ENCODE data around the gene AVL9.
"Not testable (repeated sequence)": the region's sequence is repeated elsewhere in the genome, so short reads cannot be mapped to it uniquely, and the experiment has no call there.

The AVL9 gene

DNA sequence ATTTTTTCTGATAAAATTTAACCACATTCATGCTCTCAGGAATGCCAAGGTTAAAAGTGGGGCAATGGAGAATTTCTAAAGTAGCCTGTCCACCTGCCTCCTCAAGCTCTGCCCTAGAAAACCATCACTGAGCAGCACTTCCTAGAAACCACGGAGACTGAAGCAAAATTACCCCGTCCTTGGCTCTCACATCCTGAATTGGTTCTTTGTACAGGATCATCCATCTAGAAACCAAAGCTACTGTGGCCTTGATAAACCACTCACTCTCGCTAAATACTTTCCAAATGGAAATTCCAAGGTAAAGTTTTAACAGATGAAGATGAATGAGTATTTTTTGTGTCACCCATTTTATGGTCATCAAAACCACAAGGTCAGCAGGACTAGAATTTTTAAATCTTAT is 96.6 kb downstream of the AVL9 start:
- no peak for DNase-seq

DNA sequence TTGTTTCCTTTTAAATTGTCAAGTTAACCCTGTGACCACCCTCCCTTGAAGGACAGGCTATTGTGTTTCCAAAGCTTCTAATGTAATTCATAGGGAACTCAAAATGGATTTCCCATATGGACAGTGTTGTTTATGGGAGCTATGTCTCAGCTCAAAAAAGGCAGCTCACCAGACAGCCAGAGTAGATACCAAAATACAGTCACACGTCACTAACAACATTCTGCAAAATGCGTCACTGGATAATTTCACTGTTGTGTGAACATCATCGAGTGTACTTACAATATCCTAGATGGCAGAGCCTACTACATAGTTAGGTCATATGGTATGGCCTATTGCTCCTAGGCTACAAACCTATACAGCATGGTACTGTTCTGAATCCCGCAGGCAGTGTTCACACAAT is 97.4 kb downstream of the AVL9 start:
- DNase-seq, result no peak

DNA sequence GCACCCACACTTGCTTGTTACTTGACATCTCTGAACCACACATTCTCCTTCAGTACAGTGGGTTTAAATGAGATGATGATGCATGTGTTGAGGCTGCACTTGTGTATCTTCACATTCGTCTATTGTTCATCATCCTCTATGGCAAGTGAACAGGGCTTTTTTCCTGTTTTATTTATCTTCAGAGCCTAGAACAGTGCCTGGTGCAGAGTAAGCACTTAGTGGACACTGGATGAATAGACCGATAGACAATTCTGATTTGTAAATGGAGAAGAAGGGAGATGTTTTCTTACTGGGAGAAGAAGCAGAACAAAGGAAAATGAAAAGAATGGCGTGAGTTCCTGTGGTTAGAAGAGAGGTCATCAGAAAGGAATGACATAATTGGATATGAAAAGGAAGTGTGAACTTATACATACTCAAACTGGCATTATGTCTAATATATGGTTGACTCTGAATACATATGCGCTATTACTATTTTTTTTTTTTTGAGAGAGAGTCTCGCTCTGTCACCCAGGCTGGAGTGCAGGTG is 99.7 kb downstream of the AVL9 start:
- DNase-seq, result no peak

DNA sequence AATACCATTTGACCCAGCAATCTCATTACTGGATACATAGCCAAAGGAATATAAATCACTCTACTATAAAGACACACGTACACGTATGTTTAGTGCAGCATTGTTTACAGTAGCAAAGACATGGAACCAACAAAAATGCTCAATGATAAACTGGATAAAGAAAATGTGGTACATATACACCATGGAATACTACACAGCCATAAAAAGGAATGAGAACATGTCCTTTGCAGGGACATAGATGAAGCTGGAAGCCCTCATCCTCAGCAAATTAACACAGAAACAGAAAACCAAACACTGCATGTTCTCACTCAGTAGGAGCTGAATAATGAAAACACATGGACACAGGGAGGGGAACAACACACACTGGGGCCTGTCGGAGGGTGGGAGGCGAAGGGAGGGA is 105.9 kb downstream of the AVL9 start:
- DNase-seq, result not testable (repeated sequence)

DNA sequence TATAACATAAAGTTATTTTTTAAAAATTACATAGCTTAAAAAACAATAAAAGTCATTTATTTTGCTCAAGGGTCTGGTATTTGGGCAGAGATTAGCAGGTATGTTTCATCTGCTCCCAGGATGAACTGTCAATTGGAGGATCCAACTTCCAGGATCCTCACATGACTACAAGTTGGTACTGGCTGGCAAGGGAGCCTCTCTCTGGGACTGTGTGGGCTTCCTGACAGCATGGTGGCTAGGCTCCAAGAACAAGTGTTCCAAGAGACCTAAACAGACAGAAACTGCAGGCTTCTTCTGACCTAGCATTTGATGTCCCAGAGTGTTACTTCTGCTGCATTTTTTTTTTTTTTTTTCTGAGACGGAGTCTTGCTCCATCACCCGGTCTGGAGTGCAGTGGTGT is 107.2 kb downstream of the AVL9 start:
- DNase-seq, result no peak

DNA sequence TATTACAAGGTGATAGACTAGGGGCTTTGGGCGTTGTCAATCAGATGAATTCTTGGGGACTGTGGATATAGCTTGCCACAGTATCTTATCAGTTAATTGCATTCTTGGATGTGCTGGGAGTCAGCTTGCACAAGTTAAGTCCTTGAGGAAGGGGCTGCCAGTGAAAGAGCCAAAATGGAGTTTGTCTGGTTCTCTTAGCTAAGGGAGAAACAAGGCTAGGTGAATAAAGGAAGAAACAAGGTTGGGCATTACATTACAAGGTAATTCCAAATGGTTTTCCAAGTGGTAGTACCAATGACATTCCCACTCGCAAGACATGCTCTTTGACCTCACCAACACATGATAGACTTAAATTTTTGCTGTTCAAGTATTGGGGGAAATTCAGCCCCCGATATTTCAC is 108.2 kb downstream of the AVL9 start:
- DNase-seq, result not testable (repeated sequence)

DNA sequence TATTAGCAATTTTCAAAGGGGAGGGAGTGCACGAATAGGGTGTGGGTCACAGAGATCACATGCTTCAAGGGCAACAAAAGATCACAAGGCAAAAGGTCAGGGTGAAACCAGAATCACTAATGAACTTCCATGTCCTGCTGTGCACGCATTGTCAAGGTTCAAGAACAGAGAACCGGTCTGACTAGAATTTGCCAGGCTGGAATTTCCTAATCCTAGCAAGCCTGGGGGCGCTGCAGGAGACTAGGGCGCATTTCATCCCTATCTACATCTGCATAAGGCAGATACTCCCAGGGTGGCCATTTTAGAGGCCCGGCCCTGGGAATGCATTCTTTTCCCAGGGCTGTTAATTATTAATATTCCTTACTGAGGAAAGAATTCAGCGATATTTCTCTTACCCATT is 108.8 kb downstream of the AVL9 start:
- not testable (repeated sequence) for DNase-seq

DNA sequence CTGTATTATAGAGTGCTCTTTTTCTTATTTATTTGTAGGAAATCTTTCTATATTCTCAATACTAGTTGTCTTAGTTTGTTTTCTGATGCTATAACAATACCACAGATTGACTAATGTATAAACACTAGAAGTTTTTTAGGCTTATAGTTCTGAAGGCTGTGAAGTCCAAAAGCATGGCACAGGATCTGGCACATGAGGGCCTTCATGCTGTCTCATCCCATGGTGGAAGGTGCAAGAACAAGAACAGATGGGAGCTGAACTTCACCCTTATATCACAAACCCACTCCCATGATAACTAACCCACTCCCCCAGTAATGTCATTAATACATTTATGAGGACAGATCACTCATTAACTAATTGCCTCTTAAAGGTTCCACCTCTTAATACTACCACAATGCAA is 109.7 kb downstream of the AVL9 start:
- DNase-seq, result no peak

DNA sequence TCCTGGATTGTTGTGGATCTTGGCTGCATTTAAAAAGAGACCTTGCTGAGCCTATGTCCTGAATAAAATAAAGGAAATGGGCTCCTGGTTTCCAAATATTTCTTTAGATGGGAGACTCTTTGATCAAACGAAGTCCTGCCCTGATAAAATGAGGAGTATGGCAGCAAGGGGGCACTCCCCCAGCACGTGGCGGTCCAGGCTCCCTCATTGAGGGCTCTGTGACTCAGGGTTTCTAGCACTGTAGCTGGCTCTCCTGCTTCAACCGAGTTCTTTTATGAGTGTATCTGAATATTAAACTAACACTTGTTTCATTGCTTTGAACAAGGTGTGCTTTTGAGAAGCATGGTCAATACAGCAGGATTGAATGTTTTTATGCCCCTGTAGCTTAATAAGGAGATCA is 114.2 kb downstream of the AVL9 start:
- DNase-seq, result no peak

DNA sequence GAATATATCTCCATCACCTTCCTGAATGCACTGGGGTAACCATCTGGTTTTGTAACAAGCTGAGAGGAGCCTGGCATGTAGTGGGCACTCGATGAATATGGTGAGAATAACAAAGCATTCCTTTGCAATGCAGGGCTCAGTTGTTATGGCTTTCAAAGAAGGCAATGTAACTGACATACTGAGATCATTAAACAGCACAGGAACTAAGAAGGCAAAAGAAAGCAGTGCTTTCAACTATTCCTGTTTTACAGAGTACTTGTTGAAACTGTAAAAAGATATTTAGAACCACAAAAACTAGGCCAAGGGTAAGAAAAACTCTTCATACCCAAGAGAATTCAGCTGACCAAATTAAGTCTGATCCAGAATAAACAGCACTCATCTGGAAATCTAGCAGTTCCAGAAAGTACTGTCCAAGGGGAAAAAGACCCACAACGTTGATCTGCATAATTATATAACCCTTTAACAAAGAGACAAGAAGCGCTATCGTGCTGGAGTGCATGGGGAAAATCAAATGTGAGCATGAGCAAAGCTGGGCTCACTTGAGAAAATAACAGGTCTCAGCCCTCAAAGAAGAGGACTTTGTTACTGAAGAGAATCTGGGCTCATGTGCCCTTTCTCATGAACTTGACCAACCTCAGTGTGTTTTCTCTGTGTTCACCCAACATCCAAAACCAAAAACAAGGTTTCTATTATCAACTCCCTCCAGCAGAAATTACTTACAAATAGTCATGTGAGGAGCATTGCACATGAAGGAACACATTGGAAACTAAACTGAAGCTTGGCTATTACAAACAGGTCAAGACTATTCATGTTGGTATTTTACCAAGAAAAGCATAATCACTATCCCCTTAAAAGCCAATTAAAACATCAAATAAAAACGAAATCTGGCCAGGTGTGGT is 116.2 kb downstream of the AVL9 start:
- DNase-seq, result no peak

DNA sequence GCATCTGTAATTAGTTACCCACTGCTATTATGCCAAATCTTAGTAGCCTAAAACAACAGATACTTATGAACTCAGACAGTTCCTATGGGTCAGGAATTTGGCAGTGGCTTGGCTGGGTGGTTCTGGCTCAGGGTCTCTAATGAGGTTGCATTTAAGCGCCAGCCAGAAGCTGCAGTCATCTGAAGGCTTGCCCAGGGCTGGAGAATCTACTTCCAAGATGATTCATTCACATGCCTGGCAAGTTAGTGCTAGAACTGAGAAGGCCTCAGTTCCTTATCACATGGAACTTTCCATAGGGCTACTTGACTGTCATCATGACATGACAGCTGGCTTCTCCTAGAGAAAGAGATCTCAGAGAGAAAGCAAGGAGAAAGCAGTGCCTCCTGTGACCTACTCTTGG is 121.3 kb downstream of the AVL9 start:
- DNase-seq, result no peak

DNA sequence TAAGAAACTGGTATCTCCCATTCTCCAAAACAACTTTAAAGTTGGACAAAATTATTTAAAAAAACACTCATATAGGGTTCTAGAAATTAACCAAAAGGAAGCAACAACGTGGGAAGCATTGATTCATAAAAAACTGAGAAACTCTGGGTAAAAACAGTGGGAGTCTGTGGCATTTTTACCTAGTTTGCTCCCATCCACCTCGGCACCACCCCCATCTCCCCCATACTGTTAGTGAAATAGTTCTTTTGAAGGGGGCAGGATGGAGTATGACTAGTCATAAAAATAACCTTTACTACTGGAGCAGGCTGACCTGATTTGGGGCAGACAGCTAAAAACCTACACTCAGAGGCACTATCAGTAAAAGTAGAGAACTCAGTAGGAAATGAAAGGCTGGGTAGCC is 123.2 kb downstream of the AVL9 start:
- DNase-seq, result no peak

DNA sequence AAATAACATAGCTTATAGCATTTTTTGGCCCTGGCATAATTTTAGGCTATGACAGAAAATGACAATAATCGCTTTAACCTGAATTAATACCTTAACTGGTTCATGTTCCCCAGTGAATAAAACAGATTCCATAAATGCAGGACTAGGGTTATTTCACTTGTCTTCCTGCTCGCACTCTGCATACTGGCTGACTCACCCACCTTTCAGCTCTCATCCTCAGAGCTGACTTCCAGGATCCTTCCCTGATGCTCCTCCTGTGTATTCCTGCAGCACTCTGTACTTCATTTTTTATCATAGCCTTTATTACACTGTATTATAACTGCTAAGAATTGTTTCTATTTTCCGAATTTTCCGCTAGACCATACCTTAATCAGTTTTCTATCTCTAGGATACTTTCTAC is 123.7 kb downstream of the AVL9 start:
- no peak for DNase-seq

DNA sequence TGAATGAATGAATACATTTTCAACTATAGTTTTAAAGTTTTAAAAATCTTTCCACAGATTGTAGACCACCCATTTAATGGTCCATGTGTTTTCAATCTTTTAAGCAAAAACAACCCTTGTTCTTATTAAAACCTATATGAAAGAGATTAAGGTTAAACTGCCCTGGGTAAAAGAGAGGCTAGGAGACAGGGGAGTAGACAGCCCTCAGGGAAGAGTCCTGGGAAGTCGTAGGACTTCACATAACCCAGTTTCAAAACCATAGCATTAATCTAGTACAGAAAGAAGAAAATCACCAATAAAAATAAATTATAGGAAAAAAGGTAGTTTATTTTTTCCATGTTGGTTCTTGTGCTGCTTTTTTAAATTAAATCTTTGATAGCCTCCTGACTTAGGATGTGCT is 124.1 kb downstream of the AVL9 start:
- DNase-seq, result not testable (repeated sequence)

DNA sequence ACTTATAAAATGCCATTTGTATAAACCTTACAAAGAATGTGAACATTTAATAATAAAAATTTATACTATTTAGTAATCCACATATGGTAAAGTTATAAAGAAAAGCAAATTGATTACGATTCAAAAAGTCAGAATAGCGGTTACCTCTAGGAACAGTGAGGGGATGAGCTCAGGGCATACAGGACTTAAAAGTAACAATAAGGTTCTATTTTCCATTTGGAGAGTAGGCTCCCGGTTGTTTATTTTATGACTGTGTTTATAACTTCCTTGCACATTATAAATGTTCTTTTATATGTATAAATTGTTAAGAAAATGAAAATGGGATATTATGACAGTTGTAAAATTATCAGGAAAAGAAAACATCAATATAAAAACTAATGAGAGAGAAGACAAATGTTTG is 135.7 kb downstream of the AVL9 start:
- no peak for DNase-seq

DNA sequence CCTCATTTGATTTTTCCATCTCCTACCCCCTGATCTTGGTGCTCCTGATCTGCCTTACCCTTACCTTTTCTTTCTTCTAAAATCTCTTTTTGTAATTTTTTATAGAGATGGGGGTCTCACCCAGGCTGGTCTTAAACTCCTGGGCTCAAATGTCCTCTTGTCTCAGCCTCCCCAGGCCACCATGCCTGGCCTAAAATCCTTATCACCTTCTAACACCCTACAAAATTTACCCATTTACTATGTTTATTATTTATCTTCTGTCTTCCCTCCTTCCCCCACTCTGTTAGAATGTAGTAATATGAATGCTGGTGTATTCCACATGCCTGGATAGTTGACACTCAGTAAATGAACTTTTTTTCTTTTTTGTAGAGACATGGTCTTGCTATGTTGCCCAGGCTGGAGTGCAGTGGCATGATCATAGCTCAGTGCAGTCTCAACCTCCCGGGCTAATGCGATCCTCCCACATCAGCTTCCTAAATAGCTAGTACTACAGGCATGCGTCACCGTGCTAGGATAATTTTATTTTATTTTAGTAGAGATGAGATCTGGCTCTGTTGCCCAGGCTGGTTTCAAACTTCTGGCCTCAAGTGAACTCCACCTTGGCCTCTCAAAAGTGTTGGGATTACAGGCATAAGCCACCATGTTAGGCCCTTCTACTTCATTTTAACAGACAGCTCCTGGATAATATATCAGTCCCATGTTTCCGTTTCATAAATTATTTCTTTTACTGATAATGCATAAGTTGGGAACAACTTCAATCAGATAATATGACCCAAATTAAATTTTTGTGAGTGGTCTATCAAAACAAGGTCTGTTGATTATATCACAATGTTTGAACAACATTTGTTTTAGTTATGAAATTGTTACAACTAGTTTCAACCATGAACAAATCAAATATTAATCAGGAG is 136.6 kb downstream of the AVL9 start:
- DNase-seq, result not testable (repeated sequence)

DNA sequence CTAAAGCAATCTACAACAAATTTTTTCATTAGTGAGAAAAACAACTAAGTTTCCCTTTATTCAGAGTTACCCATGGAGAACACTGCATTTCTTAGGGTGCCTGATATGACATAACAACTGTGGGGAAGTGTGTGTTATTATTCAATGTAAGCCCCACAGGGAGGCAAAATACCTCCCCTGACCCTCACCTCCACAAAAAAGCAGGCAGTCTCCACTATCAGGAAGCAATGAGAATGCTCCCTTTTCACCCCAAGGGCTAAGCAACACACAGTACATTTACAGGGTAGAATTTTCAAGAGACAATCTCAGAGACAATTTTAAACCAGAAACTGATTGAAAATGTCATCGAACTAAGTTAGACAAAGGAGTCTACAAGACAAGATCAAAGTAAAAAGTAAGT is 138.2 kb downstream of the AVL9 start:
- not testable (repeated sequence) for DNase-seq

DNA sequence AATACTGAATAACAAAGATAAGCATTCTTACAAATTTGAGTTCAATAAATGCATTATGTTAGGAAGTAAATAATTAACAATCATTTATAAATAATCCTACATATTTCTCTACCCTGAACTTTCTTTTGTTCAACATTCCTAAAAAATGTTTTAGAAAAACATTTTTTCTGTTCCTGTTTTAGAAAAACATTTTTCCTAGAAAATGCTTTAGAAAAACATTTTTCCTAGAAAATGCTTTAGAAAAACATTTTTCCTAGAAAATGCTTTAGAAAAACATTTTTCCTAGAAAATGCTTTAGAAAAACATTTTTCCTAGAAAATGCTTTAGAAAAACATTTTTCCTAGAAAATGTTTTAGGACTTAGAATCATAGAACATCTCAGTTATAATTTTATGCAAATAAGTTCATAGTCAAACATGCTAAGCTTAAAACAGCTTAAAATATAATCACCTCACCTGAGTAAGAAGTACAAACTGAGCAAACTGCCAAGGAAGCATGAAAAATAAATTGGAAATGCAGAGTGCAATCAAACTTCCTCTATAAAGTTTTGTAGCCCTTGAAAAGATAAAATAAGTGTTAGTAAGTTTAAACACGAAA is 139.6 kb downstream of the AVL9 start:
- not testable (repeated sequence) for DNase-seq

DNA sequence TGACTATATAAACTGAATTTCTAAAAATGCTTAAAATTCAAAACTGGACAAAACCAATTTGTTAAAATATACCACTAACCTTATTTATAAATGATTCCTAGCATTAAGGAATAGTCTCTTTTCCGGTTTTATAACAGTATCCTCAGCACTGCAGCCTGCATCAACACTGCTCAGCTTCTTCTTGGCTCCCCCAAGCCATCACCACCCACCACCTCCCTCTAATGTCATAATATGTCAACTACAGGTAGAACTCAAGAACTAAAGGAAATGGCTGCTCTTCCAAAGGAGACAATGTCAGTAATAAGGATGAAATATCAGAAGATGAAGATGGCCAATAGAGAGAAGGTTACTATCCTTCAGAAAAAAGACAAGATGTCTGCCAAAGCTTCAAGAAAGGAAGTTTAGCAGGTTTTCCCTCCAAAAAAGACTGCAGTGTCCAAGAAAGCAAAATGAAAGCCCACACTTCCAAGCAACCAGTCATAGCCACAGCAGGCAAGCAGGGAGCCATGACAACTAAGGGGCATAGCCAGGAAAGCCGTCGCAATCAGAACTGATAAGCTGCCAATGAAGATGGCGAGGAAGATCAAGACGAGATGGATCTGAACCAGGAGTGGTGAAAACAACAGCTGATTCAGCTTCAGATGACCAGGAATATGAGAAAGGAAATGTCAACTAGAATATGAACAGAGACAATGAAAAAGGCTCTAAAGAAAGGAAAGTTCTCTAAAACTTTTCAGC is 141.6 kb downstream of the AVL9 start:
- DNase-seq, result not testable (repeated sequence)

DNA sequence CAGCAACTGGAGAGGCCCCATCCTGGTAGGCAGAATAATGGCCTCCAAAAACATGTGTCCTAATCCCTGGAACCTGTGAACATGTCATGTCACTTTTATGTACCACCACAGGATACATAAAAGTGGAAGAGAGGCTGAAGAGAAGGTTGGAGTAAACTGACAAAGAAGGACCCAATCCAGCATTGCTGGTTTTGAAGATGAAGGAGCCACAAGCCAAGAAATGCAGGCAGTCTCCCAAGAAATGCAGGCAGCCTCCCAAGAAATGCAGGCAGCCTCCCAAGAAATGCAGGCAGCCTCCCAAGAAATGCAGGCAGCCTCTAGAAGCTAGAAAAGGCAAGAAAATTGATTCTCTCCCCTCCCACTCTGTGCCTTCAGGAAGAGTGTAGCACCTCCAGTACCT is 142.3 kb downstream of the AVL9 start:
- DNase-seq, result not testable (repeated sequence)
